ENCODE data around the gene COQ10A. TPM values are rescaled to one million over a fixed set of nuclear protein-coding genes. Genes with fewer than 3 reads are reported as not detected.

Gene COQ10A
- total and polyA plus RNA-seq, 10 of the 15 experiments (the other 5 are each of a cell fraction or from before 2014, with no cell fraction given): 3.3 to 19.5 (median 6.9) TPM

- RAD21 ChIA-PET (ENCODE audit: unreplicated experiment): interaction anchor here (0.9 kb wide), 1 partner anchor 101 kb away, joined by 3 read pairs; no protein-coding TSS in a partner anchor
- Histone ChIP-seq H3K4me3 (no peak overlapping the region), H3K9me3 (replicated peaks; ENCODE audit: control insufficient read depth, insufficient read depth, low read length) (no peaks in the 10 kb centered on the region), H3K9ac (ENCODE audit: control insufficient read depth, insufficient read depth, low read length) (no peak overlapping the region), H2AFZ (ENCODE audit: control insufficient read depth, low read depth, low read length) (no peak overlapping the region), H3K4me1 (ENCODE audit: control insufficient read depth, insufficient read depth, low read length) (peaks cover 4% of the 10 kb centered on the region; the same call in 1 of the 2 replicates), H3K27me3 (replicated peaks in 1 of 2; ENCODE audit: control insufficient read depth in 2 of 2, insufficient read depth in 2 of 2, low read length in 1 of 2) (no peaks in the 10 kb centered on the region), H3K27ac (ENCODE audit: control insufficient read depth, insufficient read depth) (no peak overlapping the region), H3K4me2 (ENCODE audit: control insufficient read depth, insufficient read depth) (no peak overlapping the region), H3K79me2 (ENCODE audit: control insufficient read depth, insufficient read depth, low read length) (no peaks in the 10 kb centered on the region), H4K20me1 (ENCODE audit: control insufficient read depth, insufficient read depth) (no peaks in the 10 kb centered on the region), H3K36me3 (ENCODE audit: control insufficient read depth in 2 of 2, insufficient read depth in 2 of 2, low read length in 1 of 2) (peaks cover 1 to 14% of the 10 kb centered on the region in 2 experiments)
- SMC1A ChIA-PET (ENCODE audit: uncharacterized antibody, unreplicated experiment): interaction anchor here (1.3 kb wide), 1 partner anchor 157 kb away, joined by 4 read pairs; no protein-coding TSS in a partner anchor
- in situ Hi-C loops (cut with MboI) (no loop called here), intact Hi-C loops (cut with micrococcal nuclease; ENCODE audit: unreplicated experiment) (no loop called here)
- no TSS peak for BruUV-seq (replicated peaks)
- POLR2A ChIA-PET: interaction anchor here (0.7 kb wide), 1 partner anchor 9 kb away, joined by 3 read pairs; no protein-coding TSS in a partner anchor
- FAIRE-seq: no peak
- CTCF ChIA-PET: interaction anchor here (0.7 to 2.6 kb wide), 5 partner anchors 9 to 157 kb away, joined by 3 to 9 read pairs (median 3); partner anchors contain the start of genes CNPY2 and TIMELESS
- no peak for DNase-seq (ENCODE audit: low read depth, low spot score)
- TF ChIP-seq CREM (IDR thresholded peaks at IDR 0.05; ENCODE audit: low read depth): no peak
- no peak for TF ChIP-seq MTA2 (IDR thresholded peaks at IDR 0.05; ENCODE audit: low read depth)
- no peak for TF ChIP-seq SREBF2 (IDR thresholded peaks at IDR 0.05; ENCODE audit: low read length)
- no peak for TF ChIP-seq BMI1 (IDR thresholded peaks at IDR 0.05; ENCODE audit: borderline replicate concordance)
- TF ChIP-seq NR2C1 (IDR thresholded peaks at IDR 0.05): no peak
- no peak for TF ChIP-seq GABPA (IDR thresholded peaks at IDR 0.05; ENCODE audit: low read depth)
- TF ChIP-seq TCF3 (IDR thresholded peaks at IDR 0.05; ENCODE audit: borderline replicate concordance, insufficient read depth, low read depth, low read length): no peak
- TF ChIP-seq NR2F1 (conservative IDR thresholded peaks at IDR 0.05): no peak
- no peak for TF ChIP-seq NKRF (conservative IDR thresholded peaks at IDR 0.05)
- no peak for TF ChIP-seq MYC (IDR thresholded peaks at IDR 0.05; ENCODE audit: insufficient read depth, insufficient read length, insufficient replicate concordance, low read length, severe bottlenecking)
- TF ChIP-seq YBX1 (IDR thresholded peaks at IDR 0.05): no peak
- TF ChIP-seq RFX5 (IDR thresholded peaks at IDR 0.05; ENCODE audit: low read depth, low read length): no peak
- TF ChIP-seq ZSCAN29 (IDR thresholded peaks at IDR 0.05): no peak
- TF ChIP-seq EZH2 (IDR thresholded peaks at IDR 0.05; ENCODE audit: borderline replicate concordance, control insufficient read depth, low read depth, low read length): no peak
- TF ChIP-seq ATF2 (IDR thresholded peaks at IDR 0.05; ENCODE audit: low read length): no peak
- no peak for TF ChIP-seq CREB1 (IDR thresholded peaks at IDR 0.05; ENCODE audit: low read depth)
- TF ChIP-seq BCL3 (IDR thresholded peaks at IDR 0.05; ENCODE audit: borderline replicate concordance, insufficient read depth, low read depth, low read length, poor library complexity, severe bottlenecking): no peak
- no peak for TF ChIP-seq TCF7 (IDR thresholded peaks at IDR 0.05; ENCODE audit: borderline replicate concordance)
- no peak for TF ChIP-seq ZZZ3 (IDR thresholded peaks at IDR 0.05; ENCODE audit: control insufficient read depth, insufficient read length, low read depth)
- no peak for ATAC-seq
- 99% methylated on average over 4 of the region's 7 CpGs for WGBS (ENCODE audit: insufficient coverage, insufficient replicate concordance, low lambda C conversion rate, missing lambda C conversion rate)
Observed at GRCh38 chr12:56307221-56307965, 40.7 kb downstream of the COQ10A start.
